ENCODE measurements around the gene TNFRSF14. TPM values are rescaled to one million over a fixed set of nuclear protein-coding genes. Genes with fewer than 3 reads are reported as not detected.
A peak's percentile ranks its signal among the peaks of the same experiment; 100 is the strongest.

TNFRSF14 gene
- total and polyA plus RNA-seq, 2 of the 13 experiments (the other 11 are each of a cell fraction or from before 2014, with no cell fraction given), result 11.9 to 49.9 TPM

GRCh38 chr1:2556678-2557481 lies 709 bp downstream of the TNFRSF14 start (continued):
- no peak for TF ChIP-seq BRF2 (CRISPR knock-in tag; IDR thresholded peaks at IDR 0.05)
- TF ChIP-seq ETV5 (CRISPR knock-in tag; IDR thresholded peaks at IDR 0.05; ENCODE audit: borderline replicate concordance), result peak; percentile 76
- TF ChIP-seq ZNF230 (CRISPR knock-in tag; IDR thresholded peaks at IDR 0.05), result 0 out of 2 replicates have a peak, but pooled peaks have one; percentile 18
- no peak for TF ChIP-seq GFI1 (CRISPR knock-in tag; IDR thresholded peaks at IDR 0.05; ENCODE audit: borderline replicate concordance)
- peak; percentile 57; the same call in 1 of the 2 replicates for TF ChIP-seq ZNF558 (CRISPR knock-in tag; IDR thresholded peaks at IDR 0.05; ENCODE audit: borderline replicate concordance)
- no peak for TF ChIP-seq ZNF562 (CRISPR knock-in tag; IDR thresholded peaks at IDR 0.05; ENCODE audit: borderline replicate concordance)
- TF ChIP-seq ZBTB38 (CRISPR knock-in tag; IDR thresholded peaks at IDR 0.05), result peak; percentile 26; the same call in 1 of the 2 replicates
- peak; percentile 79; the same call in 1 of the 2 replicates for TF ChIP-seq ZBTB7A (CRISPR knock-in tag; IDR thresholded peaks at IDR 0.05)
- TF ChIP-seq POLR2G (IDR thresholded peaks at IDR 0.05; ENCODE audit: low read depth, low read length), result no peak
- no peak for TF ChIP-seq PRMT3 (CRISPR knock-in tag; IDR thresholded peaks at IDR 0.05; ENCODE audit: borderline replicate concordance, low read depth)
- peak; percentile 42 for TF ChIP-seq PAXIP1 (CRISPR knock-in tag; conservative IDR thresholded peaks at IDR 0.05)
- TF ChIP-seq STAT5B (CRISPR knock-in tag; IDR thresholded peaks at IDR 0.05), result 0 out of 2 replicates have a peak, but pooled peaks have one; percentile 16
- TF ChIP-seq NKX3-1 (CRISPR knock-in tag; IDR thresholded peaks at IDR 0.05), result peak; percentile 24; the same call in 1 of the 2 replicates
- TF ChIP-seq, protein P1, sequence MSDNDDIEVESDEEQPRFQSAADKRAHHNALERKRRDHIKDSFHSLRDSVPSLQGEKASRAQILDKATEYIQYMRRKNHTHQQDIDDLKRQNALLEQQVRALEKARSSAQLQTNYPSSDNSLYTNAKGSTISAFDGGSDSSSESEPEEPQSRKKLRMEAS (IDR thresholded peaks at IDR 0.05), result peak; percentile 23; the same call in 1 of the 2 replicates
- TF ChIP-seq FOXO1 (CRISPR knock-in tag; IDR thresholded peaks at IDR 0.05), result 0 out of 2 replicates have a peak, but pooled peaks have one; percentile 1
- 0 out of 2 replicates have a peak, but pooled peaks have one; percentile 56 for TF ChIP-seq AKAP8 (CRISPR knock-in tag; IDR thresholded peaks at IDR 0.05)
- 0 out of 2 replicates have a peak, but pooled peaks have one; percentile 7 for TF ChIP-seq HNF4A (CRISPR knock-in tag; IDR thresholded peaks at IDR 0.05)
- TF ChIP-seq TOE1 (CRISPR knock-in tag; IDR thresholded peaks at IDR 0.05), result no peak
- TF ChIP-seq ZNF143 (CRISPR knock-in tag; IDR thresholded peaks at IDR 0.05), result 0 out of 2 replicates have a peak, but pooled peaks have one; percentile 11
- TF ChIP-seq NFYC (CRISPR knock-in tag; IDR thresholded peaks at IDR 0.05), result no peak
- TF ChIP-seq ZNF34 (CRISPR knock-in tag; IDR thresholded peaks at IDR 0.05; ENCODE audit: borderline replicate concordance), result no peak
- TF ChIP-seq ATAD3A (CRISPR knock-in tag; IDR thresholded peaks at IDR 0.05), result no peak
- no peak; the same call in 1 of the 2 replicates for TF ChIP-seq SMAD1 (CRISPR knock-in tag; IDR thresholded peaks at IDR 0.05; ENCODE audit: borderline replicate concordance, low read depth)
- TF ChIP-seq ELF3 (CRISPR knock-in tag; IDR thresholded peaks at IDR 0.05), result no peak
- TF ChIP-seq RARA (CRISPR knock-in tag; IDR thresholded peaks at IDR 0.05), result peak; percentile 36
- peak; percentile 71 for TF ChIP-seq ZFX (CRISPR knock-in tag; IDR thresholded peaks at IDR 0.05; ENCODE audit: low read depth)
- TF ChIP-seq SETDB1 (CRISPR knock-in tag; IDR thresholded peaks at IDR 0.05; ENCODE audit: borderline replicate concordance), result 0 out of 2 replicates have a peak, but pooled peaks have one; percentile 43

Data from HepG2 (cell line).